Esophagus muscularis mucosa (tissue), 4 donors: Measurements from ENCODE around the gene ZYX. TPM values are rescaled to one million over a fixed set of nuclear protein-coding genes. Genes with fewer than 3 reads are reported as not detected.

Experiments used
- DNase-seq: peaks from one replicate; pipeline ENCODE4 v3.0.0-alpha.2; 2017; ENCODE audit errors: extremely low spot score
- H3K27ac ChIP-seq, 4 donors: fragments of 200-600 bp; sonication (generic); replicated peaks in 1 of 4; 1 replicate in 3 of 4; 2 replicates in 1 of 4; pipeline ENCODE4 v1.5.1; 2016 to 2019; ENCODE audit warnings: mild to moderate bottlenecking in 1 of 4
- H3K27me3 ChIP-seq, 4 donors: fragments of 200-600 bp; sonication (generic); one replicate each; pipeline versions ENCODE4 v1.5.1 to v1.6.0; 2016 to 2019
- H3K36me3 ChIP-seq, 4 donors: fragments of 200-600 bp; sonication (generic); one replicate each; pipeline ENCODE4 v1.5.1; 2016 to 2019
- H3K4me1 ChIP-seq, 4 donors: fragments of 200-600 bp; sonication (generic); one replicate each; pipeline ENCODE4 v1.5.1; 2016 to 2019
- H3K4me3 ChIP-seq, 4 donors: fragments of 200-600 bp; sonication (generic); 1 replicate in 2 of 4; 2 replicates in 2 of 4; pipeline ENCODE4 v1.5.1; 2016 to 2019; ENCODE audit warnings: mild to moderate bottlenecking in 4 of 4, moderate library complexity in 1 of 4
- H3K9me3 ChIP-seq, 4 donors: fragments of 200-600 bp; sonication (generic); 1 replicate in 3 of 4; 2 replicates in 1 of 4; pipeline ENCODE4 v1.5.1; 2016 to 2019
- CTCF ChIP-seq, 3 experiments: fragments of 200-600 bp in 2 of 3; fragments of 450-650 bp in 1 of 3; sonication (generic) in 2 of 3; IDR thresholded peaks; one replicate each; pipeline ENCODE4 v1.5.1; 2017 to 2019; ENCODE audit warnings: antibody characterized with exemption in 3 of 3, mild to moderate bottlenecking in 2 of 3, moderate library complexity in 1 of 3
- EP300 ChIP-seq: sonication (generic); formaldehyde crosslinking; IDR thresholded peaks from one replicate; pipeline ENCODE4 v1.6.1; 2017; ENCODE audit warnings: antibody characterized with exemption
- POLR2A ChIP-seq: fragments of 450-650 bp; IDR thresholded peaks from one replicate; pipeline ENCODE4 v1.6.1; 2017; ENCODE audit warnings: antibody characterized with exemption, moderate library complexity, mild to moderate bottlenecking, low read depth
- POLR2AphosphoS5 ChIP-seq, 2 donors: sonication (generic); formaldehyde crosslinking; IDR thresholded peaks; one replicate each; pipeline ENCODE4 v1.6.1; 2017; ENCODE audit warnings: antibody characterized with exemption in 2 of 2
- WGBS: methylation state at CpG from one replicate; pipeline ENCODE4 v1.1.5; 2018; 5-methylcytosine and 5-hydroxymethylcytosine counted together
- intact Hi-C: fragments of 100-400 bp; cut with DNase I; formaldehyde crosslinking; loops from one replicate; pipeline ENCODE4 v1.15.1; 2023
- total RNA-seq, 4 donors: library from RNA; depleted of rRNA; stranded (reverse); fragments of >200 nt; gene quantifications; one replicate each; pipeline versions ENCODE4 v1.1.0 to v1.2.1, GENCODE V29; 2016

Gene ZYX
- total RNA-seq, 4 donors from 2014 or later, result 186 to 469 (median 245) TPM

DNA sequence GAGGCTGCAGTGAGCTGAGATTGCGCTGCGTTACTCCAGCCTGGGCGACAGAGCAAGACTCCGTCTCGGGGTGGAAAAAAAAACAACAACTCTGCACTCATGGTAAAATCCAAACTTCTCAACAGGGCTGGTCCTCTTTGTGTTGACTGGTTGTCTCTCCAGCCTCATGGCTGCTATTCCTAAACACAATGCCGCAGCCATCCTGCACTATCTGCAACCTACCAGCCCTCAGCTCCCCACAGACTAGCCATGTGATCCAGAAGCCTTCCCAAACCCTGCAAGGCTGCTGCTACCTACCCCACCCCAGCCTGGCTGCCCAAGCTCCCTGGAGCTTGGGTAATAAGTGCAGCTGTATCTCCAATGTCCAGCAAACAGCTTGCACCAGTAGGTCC lies 11.7 kb downstream of the ZYX start:
- Histone ChIP-seq H3K27ac (peak overlapping the region; percentile 100), H3K36me3 (peaks cover 26 to 51% (median 42%) of the 10 kb centered on the region in 4 donors), H3K4me1 (peaks cover 50 to 82% (median 77%) of the 10 kb centered on the region in 4 donors), H3K9me3 (no peaks in the 10 kb centered on the region), H3K4me3 (no peak overlapping the region), H3K27me3 (no peaks in the 10 kb centered on the region)
- no peak for TF ChIP-seq EP300
- intact Hi-C loops, result no loop called here
- no peak for DNase-seq
- 92% methylated on average over 6 of the region's 6 CpGs for WGBS

DNA sequence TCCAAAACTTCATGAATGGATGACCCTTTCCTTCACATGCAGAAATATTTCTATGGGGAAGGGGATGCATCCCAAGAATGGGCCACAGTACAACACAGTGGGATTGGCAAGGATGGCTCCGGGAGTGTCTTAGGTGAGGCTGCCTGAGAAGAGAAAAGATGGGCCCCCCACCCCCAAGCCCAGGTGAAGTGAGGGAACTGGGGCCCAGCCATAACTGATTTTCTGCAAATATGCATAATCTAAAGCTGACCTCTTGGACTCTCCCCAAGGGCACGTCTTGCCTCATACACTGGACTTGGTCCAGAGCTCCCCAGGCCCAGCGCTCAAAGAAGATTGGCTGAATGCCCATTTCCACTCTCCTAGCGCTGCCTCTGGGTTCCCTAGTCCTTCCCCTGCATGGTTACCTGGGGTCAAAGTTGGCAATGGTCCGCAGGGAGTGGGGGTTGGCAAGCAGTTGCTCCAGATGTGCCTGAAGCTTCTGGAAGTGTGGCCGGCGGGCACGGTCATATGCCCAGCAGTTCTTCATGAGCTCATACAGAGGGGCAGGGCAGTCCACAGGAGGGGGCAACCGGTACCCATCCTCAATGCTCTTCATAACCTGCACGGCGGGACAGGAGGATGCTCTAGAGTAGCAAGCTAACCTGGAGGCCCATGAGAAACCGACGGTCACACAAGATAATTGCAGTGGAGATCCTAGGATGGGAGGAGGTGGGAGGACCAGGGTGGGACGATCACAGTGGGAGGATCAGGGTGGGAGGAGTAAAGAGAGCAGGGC lies 12.3 kb downstream of the ZYX start:
- Histone ChIP-seq H3K4me1 (peaks cover 46 to 76% (median 71%) of the 10 kb centered on the region in 4 donors), H3K27ac (peak overlapping the region; percentile 100), H3K27me3 (no peaks in the 10 kb centered on the region), H3K36me3 (peaks cover 20 to 45% (median 36%) of the 10 kb centered on the region in 4 donors), H3K4me3 (no peak overlapping the region), H3K9me3 (no peaks in the 10 kb centered on the region)
- TF ChIP-seq EP300, result no peak
- no peak for TF ChIP-seq POLR2A
- TF ChIP-seq POLR2AphosphoS5 (IDR thresholded peaks at IDR 0.05), result no peak
- TF ChIP-seq CTCF (IDR thresholded peaks at IDR 0.05), result no peak
- intact Hi-C loops, result no loop called here
- DNase-seq, result no peak
- 73% methylated on average over 10 of the region's 14 CpGs for WGBS

DNA sequence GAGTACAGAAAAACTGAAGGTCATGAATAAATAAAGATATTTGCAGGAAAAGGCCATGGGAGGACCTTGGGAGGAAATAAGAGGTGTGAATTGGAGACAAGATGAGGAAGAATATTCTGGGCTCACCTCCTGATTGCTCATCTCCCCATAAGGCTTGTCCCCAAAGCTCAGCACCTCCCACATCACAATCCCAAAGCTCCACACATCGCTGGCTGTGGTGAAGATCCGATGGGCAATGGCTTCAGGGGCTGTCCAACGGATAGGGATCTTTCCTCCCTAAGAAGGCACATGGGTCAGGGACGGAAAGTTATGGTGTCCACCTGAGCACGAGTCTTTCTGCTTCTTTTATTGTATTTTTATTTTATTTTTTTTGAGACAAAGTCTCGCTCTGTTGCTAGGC lies 12.9 kb downstream of the ZYX start:
- Histone ChIP-seq H3K27ac (peak overlapping the region in 1 of 4 donors; percentile 100), H3K4me3 (no peak overlapping the region), H3K4me1 (peaks cover 46 to 70% (median 65%) of the 10 kb centered on the region in 4 donors), H3K27me3 (no peaks in the 10 kb centered on the region), H3K36me3 (peaks cover 14 to 39% (median 30%) of the 10 kb centered on the region in 4 donors), H3K9me3 (no peaks in the 10 kb centered on the region)
- DNase-seq, result no peak
- intact Hi-C loops, result no loop called here
- no peak for TF ChIP-seq CTCF (IDR thresholded peaks at IDR 0.05)
- no peak for TF ChIP-seq POLR2AphosphoS5 (IDR thresholded peaks at IDR 0.05)
- no peak for TF ChIP-seq POLR2A
- TF ChIP-seq EP300, result no peak
- WGBS, result 89% methylated on average over 6 of the region's 6 CpGs

- H3K27ac ChIP-seq, result peak overlapping the region in 1 of 4 donors; percentile 10
- TF ChIP-seq EP300 (no peak), POLR2A (no peak), CTCF (IDR thresholded peaks at IDR 0.05) (no peak), POLR2AphosphoS5 (IDR thresholded peaks at IDR 0.05) (no peak)
- H3K9me3 ChIP-seq, result no peaks in the 10 kb centered on the region
- H3K4me3 ChIP-seq, result no peak overlapping the region
- H3K36me3 ChIP-seq, result peaks cover 7 to 32% (median 23%) of the 10 kb centered on the region in 4 donors
- WGBS, result 88% methylated on average over 5 of the region's 6 CpGs
- no peaks in the 10 kb centered on the region for H3K27me3 ChIP-seq
- intact Hi-C loops, result no loop called here
- peaks cover 46 to 63% (median 58%) of the 10 kb centered on the region in 4 donors for H3K4me1 ChIP-seq
- DNase-seq, result no peak
These were observed 13.6 kb downstream of the ZYX start for GRCh38 chr7:143394777-143395176.

GRCh38 chr7:143395187-143396149 lies 14.3 kb downstream of the ZYX start:
- Histone ChIP-seq H3K9me3 (no peaks in the 10 kb centered on the region), H3K4me1 (peaks cover 45 to 56% (median 51%) of the 10 kb centered on the region in 4 donors)
- 71% methylated on average over 11 of the region's 21 CpGs for WGBS

More at GRCh38 chr7:143395187-143396149, 14.3 kb downstream of the ZYX start:
- H3K27me3 ChIP-seq, result no peaks in the 10 kb centered on the region
- TF ChIP-seq CTCF (IDR thresholded peaks at IDR 0.05) (peak in 1 of 3 experiments; percentile 21), POLR2AphosphoS5 (IDR thresholded peaks at IDR 0.05) (no peak)
- H3K4me3 ChIP-seq, result no peak overlapping the region
- intact Hi-C loops, result no loop called here
- H3K36me3 ChIP-seq, result peaks cover 0 to 25% (median 16%) of the 10 kb centered on the region in 4 donors
- H3K27ac ChIP-seq, result peak overlapping the region in 2 of 4 donors; percentile 10 to 11
- no peak for DNase-seq
